ENCODE measurements around the gene ANKRD31.
"Not testable (repeated sequence)": the region's sequence is repeated elsewhere in the genome, so short reads cannot be mapped to it uniquely, and the experiment has no call there.

The ANKRD31 gene

GRCh38 chr5:75140277-75140676, 96.4 kb downstream of the ANKRD31 start:
- no peak for DNase-seq (ENCODE audit: low spot score)
- no peak for TF ChIP-seq CTCF (IDR thresholded peaks at IDR 0.05; ENCODE audit: extremely low read depth, missing control alignments)

- DNase-seq (ENCODE audit: low spot score), result no peak
- TF ChIP-seq CTCF (IDR thresholded peaks at IDR 0.05; ENCODE audit: extremely low read depth, missing control alignments), result no peak
Observed at GRCh38 chr5:75138689-75139088, 98.0 kb downstream of the ANKRD31 start.

GRCh38 chr5:75130818-75131349, 105.8 kb downstream of the ANKRD31 start:
- DNase-seq (ENCODE audit: low spot score), result no peak
- TF ChIP-seq CTCF (IDR thresholded peaks at IDR 0.05; ENCODE audit: extremely low read depth, missing control alignments), result no peak

- TF ChIP-seq CTCF (IDR thresholded peaks at IDR 0.05; ENCODE audit: extremely low read depth, missing control alignments), result no peak
- no peak for DNase-seq (ENCODE audit: low spot score)
Observed at GRCh38 chr5:75116856-75117255, 119.8 kb downstream of the ANKRD31 start.

GRCh38 chr5:75114311-75114710, 122.4 kb downstream of the ANKRD31 start:
- DNase-seq (ENCODE audit: low spot score), result not testable (repeated sequence)

- TF ChIP-seq CTCF (IDR thresholded peaks at IDR 0.05; ENCODE audit: extremely low read depth, missing control alignments), result no peak
- no peak for DNase-seq (ENCODE audit: low spot score)
Observed at GRCh38 chr5:75113354-75114113, 123.1 kb downstream of the ANKRD31 start.

- DNase-seq (ENCODE audit: low spot score), result no peak
- no peak for TF ChIP-seq CTCF (IDR thresholded peaks at IDR 0.05; ENCODE audit: extremely low read depth, missing control alignments)
Observed at GRCh38 chr5:75108931-75109596, 127.6 kb downstream of the ANKRD31 start.

Data from GM20000 (cell line).